Hair follicular keratinocyte (primary cell): ENCODE results near the gene PACS2. TPM values are rescaled to one million over a fixed set of nuclear protein-coding genes. Genes with fewer than 3 reads are reported as not detected.

Source experiments
- total RNA-seq: library from RNA; depleted of rRNA; stranded (reverse); fragments of >200 nt; gene quantifications from 2 replicates; pipeline ENCODE4 v1.2.3, GENCODE V29; 2015

PACS2 gene
- total RNA-seq, result 31.4 and 53.8 TPM in 2 replicates

DNA sequence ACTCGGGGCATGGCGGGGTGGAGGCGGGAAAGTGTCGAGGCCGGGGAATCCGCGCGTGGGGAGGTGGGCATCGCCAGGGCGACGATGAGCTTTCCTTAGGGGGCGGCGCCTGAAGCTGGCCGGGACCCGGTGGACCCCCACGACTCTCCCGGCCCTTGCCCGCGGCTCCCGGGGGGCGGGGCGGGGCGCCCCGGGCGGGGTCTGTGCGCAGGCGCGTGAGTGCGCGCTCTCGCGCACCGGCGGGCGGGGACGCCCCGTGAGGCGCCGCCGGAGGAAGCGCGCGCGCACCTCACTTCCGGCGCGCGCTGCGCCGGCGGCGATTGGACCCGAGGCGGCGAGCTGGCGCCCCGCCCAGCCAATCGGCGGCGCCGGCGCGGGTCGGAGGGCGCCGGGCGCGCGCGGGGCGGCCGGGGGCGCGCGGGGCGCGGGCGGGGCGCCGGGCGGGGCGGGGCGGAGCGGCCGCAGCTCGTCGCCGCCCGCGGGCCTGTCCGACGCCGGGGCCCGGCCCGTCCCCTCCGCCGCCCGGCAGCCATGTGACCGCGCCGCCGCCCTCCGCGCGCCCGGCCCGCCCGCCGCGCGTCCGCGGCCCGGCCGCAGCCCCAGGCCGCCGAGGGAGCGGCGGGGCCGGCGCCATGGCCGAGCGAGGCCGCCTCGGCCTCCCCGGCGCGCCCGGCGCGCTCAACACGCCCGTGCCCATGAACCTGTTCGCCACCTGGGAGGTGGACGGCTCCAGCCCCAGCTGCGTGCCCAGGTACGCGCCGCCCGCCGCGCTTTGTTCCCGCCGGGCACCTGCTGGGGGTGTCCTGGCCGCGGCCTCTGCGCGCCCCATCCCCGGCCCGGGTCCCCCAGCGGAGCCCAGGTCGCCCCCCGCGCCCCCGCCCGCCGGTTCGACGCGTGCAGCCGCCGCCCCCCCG lies at the start of gene PACS2:
Gene PACS2 (plus strand): TSS at position 462 of the 914 bp plus-strand sequence. CDS start 171 bp downstream, at position 633.

GRCh38 chr14:105300542-105301102 lies 13.9 kb upstream of the PACS2 start, which contains the start of gene BRF1:
Gene BRF1 (minus strand): TSS chr14:105301001. CDS start chr14:105300629, 372 bp downstream.

DNA sequence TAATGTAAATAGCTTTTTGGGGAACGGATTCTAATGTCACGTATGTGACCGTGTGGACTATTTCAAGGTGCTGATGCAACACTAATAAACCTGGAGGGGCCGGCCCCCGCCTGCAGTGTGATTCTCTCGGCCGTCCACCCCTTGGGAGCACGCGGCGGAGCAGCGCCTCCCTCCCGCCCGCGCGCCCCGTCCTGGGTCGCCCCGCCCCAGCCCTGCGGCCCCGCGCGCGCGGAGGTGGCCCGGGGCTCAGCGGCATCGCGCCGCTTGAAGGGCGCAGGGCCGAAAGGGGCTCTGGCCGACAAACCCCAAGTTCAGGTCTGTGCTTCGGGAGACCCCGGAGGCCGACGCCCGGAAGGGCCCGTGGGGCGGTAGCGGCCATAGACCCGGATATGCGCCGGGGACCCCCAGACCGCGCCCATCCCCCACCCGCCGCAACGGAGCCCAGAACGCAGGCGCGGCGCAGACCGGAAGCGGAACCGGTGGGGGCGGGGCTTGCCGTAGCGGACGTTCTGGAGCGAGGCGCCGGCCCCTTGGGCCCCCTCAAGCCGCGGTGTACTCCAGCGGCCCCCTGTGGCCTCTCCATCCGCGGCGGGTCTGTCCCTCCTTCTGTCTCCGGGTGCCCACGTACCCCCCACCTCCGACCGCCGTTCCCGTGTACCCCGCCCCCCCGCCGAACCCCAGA lies 83.6 kb downstream of the PACS2 start, which contains the start of gene TEX22:
Gene TEX22 (plus strand): TSS at position 495 of the 682 bp plus-strand sequence. CDS start 803 bp downstream, outside the sequence.

GRCh38 chr14:105419195-105420091 lies 104.9 kb downstream of the PACS2 start, which contains the start of gene MTA1:
Gene MTA1 (plus strand): TSS chr14:105419827. CDS start chr14:105420036, 209 bp downstream.

Other genes with a start within 250 kb of the PACS2 start
- not detected in 2 replicates for gene GPR132, start 249.3 kb upstream of the PACS2 start, total RNA-seq
- gene JAG2, start 146.0 kb upstream of the PACS2 start, total RNA-seq, result 48.9 and 61.6 TPM in 2 replicates
- 10.4 and 17.0 TPM in 2 replicates for gene NUDT14, start 133.4 kb upstream of the PACS2 start, total RNA-seq
- 56.4 and 58.4 TPM in 2 replicates for gene BTBD6, start 66.2 kb upstream of the PACS2 start, total RNA-seq
- gene BRF1, start 13.7 kb upstream of the PACS2 start, total RNA-seq, result 19.5 and 26.4 TPM in 2 replicates
- gene TEX22, start 83.8 kb downstream of the PACS2 start, total RNA-seq, result not detected in 2 replicates
- gene MTA1, start 105.1 kb downstream of the PACS2 start, total RNA-seq, result 46.4 and 46.8 TPM in 2 replicates
- gene CRIP2, start 160.1 kb downstream of the PACS2 start, total RNA-seq, result 67.7 and 141 TPM in 2 replicates
- 0.16 TPM in 1 of 2 replicates, not detected in the other for gene CRIP1, start 172.1 kb downstream of the PACS2 start, total RNA-seq
- gene TEDC1, start 176.5 kb downstream of the PACS2 start, total RNA-seq, result 14.3 and 34.0 TPM in 2 replicates
- gene TMEM121, start 211.8 kb downstream of the PACS2 start, total RNA-seq, result 2.7 and 3.2 TPM in 2 replicates